Measurements from ENCODE around the gene LSM2. TPM values are rescaled to one million over a fixed set of nuclear protein-coding genes. Genes with fewer than 3 reads are reported as not detected.
"Not testable (repeated sequence)": the region's sequence is repeated elsewhere in the genome, so short reads cannot be mapped to it uniquely, and the experiment has no call there.

Gene LSM2
- 100 to 1,000 TPM in 1 of 4 donors, 10 to 100 TPM in 3; 37.1 to 119 (median 58.7) TPM for total RNA-seq

DNA sequence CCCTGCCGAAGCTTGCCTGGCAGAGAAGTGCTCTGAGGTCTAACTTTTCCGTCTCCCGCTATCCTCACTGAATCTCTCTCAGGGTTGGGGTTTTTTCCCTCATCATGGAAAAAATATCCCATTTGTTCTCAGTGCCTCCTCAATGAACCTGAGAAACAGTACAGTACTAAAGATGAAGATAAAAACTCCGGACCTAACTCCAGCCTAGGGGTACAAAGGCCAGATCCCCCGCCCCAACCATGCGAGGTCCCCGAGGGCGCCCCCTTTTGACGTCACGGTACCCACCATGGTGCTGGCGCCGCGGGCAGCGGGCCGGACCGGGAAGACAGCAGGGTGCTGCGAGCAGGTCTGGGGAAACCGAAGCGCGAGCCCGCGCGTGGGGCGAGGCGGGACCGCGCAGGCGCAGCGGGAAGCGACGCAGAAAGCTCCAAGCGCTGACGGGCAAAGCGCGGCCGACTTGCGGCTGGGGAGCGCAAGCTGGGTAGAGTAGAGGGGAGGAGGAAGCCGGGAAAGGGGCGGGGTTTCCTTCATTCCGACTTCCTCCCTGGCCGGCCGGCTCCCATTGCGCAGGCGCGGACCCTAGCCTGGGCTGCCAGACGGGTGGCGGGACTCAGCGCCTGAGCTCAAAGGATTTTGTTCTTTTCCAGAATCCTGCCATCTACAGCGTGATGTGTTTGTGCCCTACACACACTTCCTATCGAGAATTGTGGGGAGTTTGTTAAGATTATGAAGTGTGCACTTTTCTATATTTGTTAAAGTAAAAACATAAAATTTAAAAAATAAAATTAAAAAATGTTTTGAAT is at the start of gene LSM2:
TSS of gene LSM2 (minus strand) at position 497 of the 803 bp plus-strand sequence. CDS start at position 288, 209 bp downstream.
- H3K27me3 ChIP-seq, result no peaks in the 10 kb centered on the region
- H3K4me3 ChIP-seq, result peak within 1 kb of the TSS; percentile 35 to 76
- H3K9me3 ChIP-seq, result no peaks in the 10 kb centered on the region
- peak within 1 kb of the TSS; percentile 90 to 97 for H3K27ac ChIP-seq
- intact Hi-C loops (cut with DNase I; ENCODE audit: low total_unique reads), result no loop called here
- DNase-seq, result peak; percentile 98
- no peaks in the 10 kb centered on the region for H3K36me3 ChIP-seq
- peak; percentile 92 to 99 for TF ChIP-seq POLR2A (IDR thresholded peaks at IDR 0.05)
- TF ChIP-seq, protein P1, sequence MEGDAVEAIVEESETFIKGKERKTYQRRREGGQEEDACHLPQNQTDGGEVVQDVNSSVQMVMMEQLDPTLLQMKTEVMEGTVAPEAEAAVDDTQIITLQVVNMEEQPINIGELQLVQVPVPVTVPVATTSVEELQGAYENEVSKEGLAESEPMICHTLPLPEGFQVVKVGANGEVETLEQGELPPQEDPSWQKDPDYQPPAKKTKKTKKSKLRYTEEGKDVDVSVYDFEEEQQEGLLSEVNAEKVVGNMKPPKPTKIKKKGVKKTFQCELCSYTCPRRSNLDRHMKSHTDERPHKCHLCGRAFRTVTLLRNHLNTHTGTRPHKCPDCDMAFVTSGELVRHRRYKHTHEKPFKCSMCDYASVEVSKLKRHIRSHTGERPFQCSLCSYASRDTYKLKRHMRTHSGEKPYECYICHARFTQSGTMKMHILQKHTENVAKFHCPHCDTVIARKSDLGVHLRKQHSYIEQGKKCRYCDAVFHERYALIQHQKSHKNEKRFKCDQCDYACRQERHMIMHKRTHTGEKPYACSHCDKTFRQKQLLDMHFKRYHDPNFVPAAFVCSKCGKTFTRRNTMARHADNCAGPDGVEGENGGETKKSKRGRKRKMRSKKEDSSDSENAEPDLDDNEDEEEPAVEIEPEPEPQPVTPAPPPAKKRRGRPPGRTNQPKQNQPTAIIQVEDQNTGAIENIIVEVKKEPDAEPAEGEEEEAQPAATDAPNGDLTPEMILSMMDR (IDR thresholded peaks at IDR 0.05), result peak; percentile 3 to 41 (median 23)
- peaks cover 0 to 8% of the 10 kb centered on the region in 2 donors for H3K4me1 ChIP-seq

DNA sequence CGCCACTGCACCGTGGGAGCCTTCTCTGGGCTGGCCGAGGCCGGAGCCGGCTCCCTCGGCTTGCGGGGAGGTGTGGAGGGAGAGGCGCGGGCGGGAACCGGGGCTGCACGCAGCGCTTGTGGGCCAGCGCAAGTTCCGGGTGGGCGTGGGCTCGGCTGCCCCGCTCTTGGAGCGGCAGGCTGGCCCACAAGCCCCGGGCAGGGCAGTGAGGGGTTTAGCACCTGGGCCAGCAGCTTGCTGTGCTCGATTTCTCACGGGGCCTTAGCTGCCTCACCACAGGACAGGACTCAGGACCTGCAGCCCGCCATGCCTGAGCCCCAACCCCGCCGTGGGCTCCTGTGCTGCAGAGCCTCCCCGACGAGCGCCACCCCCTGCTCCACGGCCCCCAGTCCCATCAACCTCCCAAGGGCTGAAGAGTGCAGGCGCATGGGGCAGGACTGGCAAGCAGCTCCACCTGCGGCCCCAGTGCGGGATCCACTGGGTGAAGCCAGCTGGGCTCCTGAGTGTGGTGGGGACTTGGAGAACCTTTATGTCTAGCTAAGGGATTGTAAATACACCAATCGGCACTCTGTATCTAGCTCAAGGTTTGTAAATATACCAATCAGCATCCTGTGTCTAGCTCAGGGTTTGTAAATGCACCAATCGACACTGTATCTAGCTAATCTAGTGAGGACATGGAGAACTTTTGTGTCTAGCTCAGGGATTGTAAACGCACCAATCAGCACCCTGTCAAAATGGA is 45.4 kb upstream of the LSM2 start:
- DNase-seq; H3K4me1 ChIP-seq; H3K4me3 ChIP-seq; H3K27ac ChIP-seq; intact Hi-C loops (cut with DNase I; ENCODE audit: low total_unique reads); H3K36me3 ChIP-seq; H3K27me3 ChIP-seq; H3K9me3 ChIP-seq: not testable (repeated sequence)

DNA sequence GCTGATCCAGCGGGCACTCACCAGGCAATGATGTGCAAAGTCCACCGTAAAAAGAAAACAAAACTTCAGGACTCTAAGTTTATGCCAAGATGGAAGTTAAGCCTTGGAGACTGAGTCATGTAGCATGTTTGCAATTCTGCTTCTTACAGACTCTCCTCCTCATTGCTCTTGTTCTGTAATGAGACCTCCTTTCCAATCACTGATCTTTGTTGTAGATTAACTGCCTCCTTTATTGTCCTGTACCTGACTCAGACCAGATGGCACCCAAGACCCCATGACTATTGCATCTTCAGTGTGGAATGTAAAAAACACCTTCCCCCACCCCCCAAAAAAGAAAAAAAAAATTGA is 44.7 kb upstream of the LSM2 start:
- intact Hi-C loops (cut with DNase I; ENCODE audit: low total_unique reads), result no loop called here
- no peaks in the 10 kb centered on the region for H3K9me3 ChIP-seq
- H3K4me3 ChIP-seq, result no peak overlapping the region
- H3K27ac ChIP-seq, result no peak overlapping the region
- no peaks in the 10 kb centered on the region for H3K27me3 ChIP-seq
- DNase-seq, result no peak
- no peaks in the 10 kb centered on the region for H3K4me1 ChIP-seq
- no peak for TF ChIP-seq POLR2A (IDR thresholded peaks at IDR 0.05)
- TF ChIP-seq, protein P1 (IDR thresholded peaks at IDR 0.05), result no peak
- H3K36me3 ChIP-seq, result no peaks in the 10 kb centered on the region

DNA sequence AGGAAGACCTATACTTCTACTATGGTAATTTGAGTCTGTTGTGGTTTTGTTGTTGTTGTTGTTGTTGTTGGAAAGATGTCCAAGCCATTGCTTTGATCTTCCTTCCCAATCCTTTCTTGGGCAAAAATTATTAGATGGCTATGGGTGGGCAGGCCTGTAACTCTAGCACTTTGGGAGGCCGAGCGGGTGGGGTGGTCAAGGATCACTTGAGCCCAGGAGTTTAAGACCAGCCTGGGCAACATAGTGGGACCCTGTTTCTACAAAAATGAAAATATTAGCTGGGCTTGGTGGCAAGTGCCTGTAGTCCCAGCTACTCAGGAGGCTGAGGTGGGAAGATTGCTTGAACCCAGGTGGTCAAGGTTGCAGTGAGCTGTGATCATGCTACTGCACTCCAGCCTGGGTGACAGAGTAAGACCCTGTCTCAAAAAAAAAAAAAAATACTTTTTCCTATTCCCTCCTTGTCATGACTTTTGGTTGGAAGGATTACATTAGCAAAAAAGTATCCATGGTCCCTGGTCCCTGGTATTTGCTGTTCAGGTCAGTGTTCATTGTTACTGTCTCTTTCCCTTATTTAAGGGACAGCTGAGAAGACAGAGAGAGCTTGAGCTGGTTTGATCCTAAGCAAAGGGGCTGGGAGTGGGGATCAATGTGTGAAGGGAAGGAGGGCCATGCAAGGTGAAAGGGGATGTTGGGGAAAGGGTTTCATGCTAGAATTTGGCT is 44.2 kb upstream of the LSM2 start:
- Histone ChIP-seq H3K4me1 (no peaks in the 10 kb centered on the region), H3K27me3 (no peaks in the 10 kb centered on the region), H3K36me3 (no peaks in the 10 kb centered on the region), H3K9me3 (no peaks in the 10 kb centered on the region), H3K27ac (no peak overlapping the region), H3K4me3 (no peak overlapping the region)
- intact Hi-C loops (cut with DNase I; ENCODE audit: low total_unique reads), result no loop called here
- TF ChIP-seq, protein P1 (IDR thresholded peaks at IDR 0.05), result no peak
- no peak for TF ChIP-seq POLR2A (IDR thresholded peaks at IDR 0.05)
- no peak for DNase-seq

DNA sequence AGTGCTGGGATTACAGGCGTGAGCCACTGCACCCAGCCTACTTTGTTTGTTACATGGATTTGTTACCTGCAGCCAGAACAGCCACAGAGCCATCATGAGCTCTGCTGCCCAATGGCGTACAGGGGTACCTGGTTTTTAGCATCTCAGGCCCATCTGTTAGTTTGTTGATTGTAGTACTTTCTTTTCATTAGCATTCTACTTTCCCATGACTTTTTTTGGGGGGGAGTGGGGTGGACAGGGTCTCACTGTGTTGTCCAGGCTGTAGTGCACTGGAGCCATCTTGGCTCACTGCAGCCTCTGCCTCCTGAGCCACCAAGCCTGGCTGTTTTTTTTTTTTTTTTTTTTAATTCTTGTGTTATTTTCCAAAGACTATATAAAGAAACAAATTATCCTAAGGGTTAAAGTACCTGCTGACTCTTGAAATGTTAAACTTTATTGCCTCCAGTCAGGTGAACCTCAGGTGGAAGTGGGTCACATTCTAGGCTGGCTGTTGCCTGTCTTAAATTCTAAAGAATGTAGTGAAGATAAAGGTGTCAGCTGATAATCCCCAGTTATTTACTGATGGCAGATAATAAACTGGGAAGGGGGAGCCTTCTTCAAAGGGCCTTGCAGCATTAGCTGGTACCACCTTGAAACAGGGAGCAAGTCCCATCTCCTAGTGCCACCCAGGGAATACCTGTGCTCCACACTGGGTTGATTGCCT is 40.7 kb upstream of the LSM2 start:
- DNase-seq, result no peak
- Histone ChIP-seq H3K4me1 (no peaks in the 10 kb centered on the region), H3K27me3 (no peaks in the 10 kb centered on the region), H3K36me3 (no peaks in the 10 kb centered on the region), H3K27ac (no peak overlapping the region), H3K4me3 (no peak overlapping the region), H3K9me3 (no peaks in the 10 kb centered on the region)
- no peak for TF ChIP-seq POLR2A (IDR thresholded peaks at IDR 0.05)
- TF ChIP-seq, protein P1 (IDR thresholded peaks at IDR 0.05), result no peak
- intact Hi-C loops (cut with DNase I; ENCODE audit: low total_unique reads), result no loop called here
